ENCODE measurements around the gene JOSD2.

JOSD2 gene

DNA sequence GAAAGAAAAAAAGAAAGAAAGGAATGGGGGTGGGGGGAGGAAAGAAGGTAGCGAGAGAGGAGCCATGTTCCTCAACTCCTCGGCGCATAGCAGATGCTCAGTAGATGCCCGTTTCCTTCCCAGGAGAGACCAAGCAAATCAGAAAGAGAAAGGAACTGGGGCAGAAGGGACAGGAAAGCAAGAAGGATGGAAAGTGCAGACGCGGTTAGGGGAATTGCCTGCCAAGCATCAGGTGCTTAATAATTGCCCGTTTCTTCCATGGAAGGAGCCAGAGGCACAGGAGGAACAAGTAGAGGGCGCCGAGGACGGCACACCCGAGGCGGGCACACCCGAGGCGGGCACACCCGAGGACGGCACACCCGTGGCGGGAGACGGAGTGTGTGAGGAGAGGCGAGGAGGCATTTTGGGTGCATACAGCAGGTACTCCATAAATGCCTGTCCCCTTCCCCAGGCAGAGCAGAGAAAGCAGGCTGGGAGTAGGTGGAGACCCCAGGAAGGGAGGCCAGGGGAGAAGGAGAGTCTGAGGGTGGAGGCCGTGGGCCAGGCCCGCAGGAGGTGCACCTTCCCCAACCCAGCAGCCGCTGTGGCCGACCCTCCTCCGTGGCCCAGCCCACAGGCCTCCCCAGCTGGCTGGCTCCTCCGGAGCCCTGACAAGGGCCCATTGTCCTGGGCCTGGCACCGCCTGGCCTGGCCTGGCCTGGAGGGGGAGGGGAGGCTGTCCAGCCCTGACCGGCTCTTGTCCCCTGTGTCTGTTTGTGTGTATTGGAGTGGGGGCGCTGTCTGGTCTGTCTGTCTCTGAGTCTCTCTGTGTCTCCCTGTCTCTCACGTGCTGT is 14.6 kb downstream of the JOSD2 start:
- DNase-seq (ENCODE audit: low read depth in 2 of 2) = no peak

- DNase-seq (ENCODE audit: low read depth in 2 of 2) = no peak
These were observed 15.9 kb downstream of the JOSD2 start for GRCh38 chr19:50495020-50495531.

GRCh38 chr19:50494186-50495019 is 16.6 kb downstream of the JOSD2 start:
- no peak for DNase-seq (ENCODE audit: low read depth in 2 of 2)

DNA sequence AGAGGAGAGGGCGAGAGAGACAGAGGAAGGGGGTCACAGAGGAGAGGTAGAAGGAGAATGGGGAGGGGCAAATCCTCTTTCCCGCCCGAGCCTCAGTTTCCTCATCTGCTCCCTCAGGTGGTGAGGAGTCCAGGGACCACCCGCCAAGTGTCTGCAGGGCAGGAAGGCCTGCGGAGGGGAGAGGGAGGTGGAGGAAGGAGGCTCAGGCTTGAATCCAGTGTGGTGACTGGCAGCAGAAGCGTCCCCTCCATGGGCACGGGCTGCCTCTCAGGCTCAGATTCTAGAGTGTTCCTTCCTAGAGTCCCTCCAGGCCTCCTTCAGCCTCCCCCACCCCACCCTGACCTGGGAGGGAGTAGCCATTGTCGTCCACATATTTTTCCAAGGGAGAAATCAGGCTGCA is 17.8 kb downstream of the JOSD2 start:
- DNase-seq (ENCODE audit: low read depth in 2 of 2) = no peak

GRCh38 chr19:50492303-50493052 is 18.5 kb downstream of the JOSD2 start:
- no peak for DNase-seq (ENCODE audit: low read depth in 2 of 2)

DNA sequence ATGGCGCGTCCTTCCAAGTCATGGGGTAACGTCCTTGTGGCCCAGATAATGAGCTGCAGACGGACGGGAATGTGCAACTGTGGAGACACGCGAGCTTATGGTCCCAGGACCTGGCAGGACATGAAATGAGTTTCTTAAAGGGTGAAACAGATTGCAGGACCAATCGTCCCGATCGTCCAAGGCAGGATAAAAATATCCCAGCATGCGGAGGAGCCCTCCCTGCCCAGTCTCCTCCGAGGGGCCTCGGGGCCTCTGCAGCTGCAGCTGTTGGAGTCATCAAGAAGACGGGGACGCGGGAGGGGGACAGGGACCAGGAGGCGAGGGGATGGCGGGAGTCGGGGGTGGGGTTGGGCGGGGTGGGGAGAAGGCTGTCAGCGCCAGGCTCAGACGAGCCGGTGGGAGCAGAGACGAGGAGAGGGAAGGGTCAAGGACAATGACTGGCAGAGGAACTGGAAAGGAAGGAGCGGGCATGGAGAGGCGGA is 20.0 kb downstream of the JOSD2 start:
- DNase-seq (ENCODE audit: low read depth in 2 of 2) = no peak

GRCh38 chr19:50490411-50490811 is 20.6 kb downstream of the JOSD2 start:
- no peak for DNase-seq (ENCODE audit: low read depth in 2 of 2)

GRCh38 chr19:50489461-50490011 is 21.5 kb downstream of the JOSD2 start:
- DNase-seq (ENCODE audit: low read depth in 2 of 2) = no peak

GRCh38 chr19:50488389-50489194 is 22.4 kb downstream of the JOSD2 start:
- no peak for DNase-seq (ENCODE audit: low read depth in 2 of 2)

DNA sequence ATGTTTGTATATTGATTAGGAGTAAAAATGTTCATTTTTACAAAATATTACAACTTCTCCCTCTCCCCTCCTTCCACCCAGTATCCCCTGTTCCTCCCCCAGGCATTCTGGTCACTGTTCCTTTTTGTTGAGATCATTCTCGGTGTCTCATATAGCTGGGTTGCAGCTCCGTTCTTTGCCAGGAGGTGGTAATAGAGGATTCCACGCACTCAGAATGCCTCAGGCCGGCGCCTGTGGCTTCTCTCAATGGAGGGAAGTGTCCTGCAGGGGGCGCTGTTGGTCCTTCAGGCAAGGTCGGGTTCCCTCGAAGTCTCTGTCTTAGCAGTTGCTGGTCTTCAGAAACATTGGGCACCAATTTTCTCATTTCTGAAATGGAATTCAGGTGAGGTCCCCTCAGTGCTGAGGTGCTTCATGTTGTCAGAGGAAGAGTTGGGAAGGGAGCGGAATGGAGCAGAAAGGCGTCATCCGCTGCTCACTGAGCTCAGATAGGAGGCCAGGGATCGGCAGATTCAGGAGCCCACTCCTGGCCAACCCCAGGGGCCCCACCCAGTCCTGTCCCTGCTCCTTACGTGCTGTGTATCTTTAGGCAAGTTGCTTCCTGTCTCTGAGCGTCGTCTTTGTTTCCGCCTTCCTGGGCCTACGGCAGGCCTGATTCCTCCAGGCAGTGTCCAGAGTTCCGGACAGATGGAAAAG is 24.0 kb downstream of the JOSD2 start:
- DNase-seq (ENCODE audit: low read depth in 2 of 2) = peak in 1 of 2 donors; percentile 14

- no peak for DNase-seq (ENCODE audit: low read depth in 2 of 2)
These were observed 25.6 kb downstream of the JOSD2 start for GRCh38 chr19:50485284-50485955.

- DNase-seq (ENCODE audit: low read depth in 2 of 2) = no peak
These were observed 28.1 kb downstream of the JOSD2 start for GRCh38 chr19:50482916-50483315.

DNA sequence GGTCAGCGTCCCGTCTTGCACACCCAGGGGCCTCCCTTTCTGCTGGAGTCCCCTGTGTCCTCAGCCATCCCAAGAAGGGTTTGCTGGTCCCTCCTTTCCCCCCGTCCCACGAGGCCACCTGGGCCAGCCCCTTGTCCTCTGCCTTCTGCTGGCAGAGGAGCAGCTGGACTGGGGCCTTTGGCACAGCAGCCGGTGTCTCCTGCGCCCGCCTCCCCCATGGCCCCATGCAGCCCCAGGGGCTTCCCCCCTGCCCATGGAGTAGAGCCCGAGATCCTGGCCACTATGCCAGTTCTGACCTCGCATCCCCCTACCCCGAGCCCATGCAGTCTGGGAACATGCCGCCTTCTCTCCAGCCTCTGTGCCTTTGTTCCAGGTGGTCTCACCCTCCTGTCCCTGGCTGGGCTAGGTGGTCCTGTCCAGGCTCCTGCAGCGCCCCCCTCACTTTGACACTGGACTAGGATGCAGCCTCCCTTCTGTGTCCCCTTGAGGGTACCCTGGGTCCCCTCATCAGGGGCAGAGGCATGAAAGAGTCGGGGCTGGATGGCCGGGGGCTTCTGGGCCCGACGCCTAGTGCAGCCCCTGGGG is 28.6 kb downstream of the JOSD2 start:
- DNase-seq (ENCODE audit: low read depth in 2 of 2) = no peak

GRCh38 chr19:50481351-50482149 is 29.4 kb downstream of the JOSD2 start:
- DNase-seq (ENCODE audit: low read depth in 2 of 2) = no peak

DNA sequence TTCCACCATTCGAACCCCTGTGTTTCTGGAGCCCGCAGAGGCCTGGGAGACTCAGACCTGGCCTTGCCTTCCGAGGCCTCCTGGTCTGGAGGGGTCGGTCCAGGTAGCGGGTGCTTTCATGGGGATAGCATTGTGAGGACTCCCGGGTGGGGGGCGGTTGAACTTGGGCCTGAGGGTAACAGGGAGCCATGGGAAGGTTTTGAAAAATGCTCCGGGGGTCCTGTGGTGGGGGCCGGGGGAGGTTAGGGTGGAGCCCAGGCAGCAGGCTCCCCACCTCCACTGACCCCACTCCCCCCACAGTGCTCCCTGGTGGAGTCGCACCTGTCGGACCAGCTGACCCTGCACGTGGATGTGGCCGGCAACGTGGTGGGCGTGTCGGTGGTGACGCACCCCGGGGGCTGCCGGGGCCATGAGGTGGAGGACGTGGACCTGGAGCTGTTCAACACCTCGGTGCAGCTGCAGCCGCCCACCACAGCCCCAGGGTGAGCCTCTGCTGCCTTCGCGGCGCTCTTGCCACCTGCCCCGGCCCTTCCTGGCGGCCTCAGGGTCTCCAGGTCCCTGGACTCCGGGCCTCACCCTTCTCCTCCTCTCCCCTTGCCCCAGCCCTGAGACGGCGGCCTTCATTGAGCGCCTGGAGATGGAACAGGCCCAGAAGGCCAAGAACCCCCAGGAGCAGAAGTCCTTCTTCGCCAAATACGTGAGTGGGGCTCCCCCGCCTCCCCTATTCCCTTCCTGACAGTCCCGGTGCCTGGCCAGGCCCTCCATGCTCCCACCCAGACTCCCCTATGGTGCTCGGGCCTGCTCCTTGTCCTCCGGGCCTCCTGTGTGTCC is 30.5 kb downstream of the JOSD2 start:
- no peak for DNase-seq (ENCODE audit: low read depth in 2 of 2)

DNA sequence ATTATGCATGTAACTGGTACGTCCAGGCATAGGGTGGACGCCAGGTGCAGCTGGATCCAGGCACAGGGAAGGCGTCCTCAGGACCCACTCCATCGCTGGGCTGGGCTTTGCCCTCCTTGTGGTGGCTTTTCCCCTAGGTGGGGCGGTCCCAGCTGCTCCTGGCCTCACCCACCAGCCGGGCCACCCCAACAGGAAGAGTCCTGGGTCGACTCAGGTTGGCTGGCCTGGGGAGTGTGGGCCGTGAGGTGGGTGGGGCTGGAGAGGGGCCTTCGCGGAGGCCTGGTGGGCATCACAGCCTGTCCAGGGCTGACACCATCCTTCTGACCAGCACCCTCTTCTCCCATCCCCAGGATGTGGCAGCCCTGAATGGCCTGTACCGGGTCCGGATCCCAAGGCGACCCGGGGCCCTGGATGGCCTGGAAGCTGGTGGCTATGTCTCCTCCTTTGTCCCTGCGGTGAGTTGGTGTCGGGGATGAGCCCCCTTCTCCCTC is 31.2 kb downstream of the JOSD2 start:
- DNase-seq (ENCODE audit: low read depth in 2 of 2) = no peak
